IMR-90 (cell line): Measurements from ENCODE around the gene SORBS1. TPM values are rescaled to one million over a fixed set of nuclear protein-coding genes. Genes with fewer than 3 reads are reported as not detected.

Experiments used
- ATAC-seq: fragments of 200-7000 bp; cut with Tn5 transposase; 2 replicates; pipeline ENCODE4 v1.9.1; 2020; ENCODE audit warnings: low read depth, mild to moderate bottlenecking, moderate library complexity
- BruUV-seq: library from RNA; stranded (reverse); fragments of 400-500 nt; replicated peaks from 2 replicates; lab custom pipeline; 2021; lab: Mats Ljungman, UMichigan
- CTCF ChIA-PET: fragments of 300-600 bp; formaldehyde crosslinking; extraction: SDS; loops from one replicate; lab custom pipeline; 2021; ENCODE audit warnings: antibody characterized with exemption; lab: Yijun Ruan, JAX
- POLR2A ChIA-PET: fragments of 300-600 bp; sonication (Branson Sonifier 250); formaldehyde crosslinking; loops from one replicate; lab custom pipeline; 2022; ENCODE audit warnings: antibody characterized with exemption; ENCODE audit not compliant: unreplicated experiment; lab: Charles Lee
- DNase-seq: peaks from one replicate; pipeline ENCODE4 v3.0.0; 2013
- H2AFZ ChIP-seq: replicated peaks from 2 replicates; pipeline ENCODE3; 2013; ENCODE audit warnings: low read length, mild to moderate bottlenecking; ENCODE audit not compliant: poor library complexity
- H2AK5ac ChIP-seq: 2 replicates; pipeline ENCODE4 v1.6.1; 2013; ENCODE audit warnings: low read depth, low read length, inconsistent platforms
- H2AK9ac ChIP-seq: replicated peaks from 2 replicates; pipeline ENCODE3; 2013; ENCODE audit warnings: mild to moderate bottlenecking, low read depth, low read length, moderate library complexity; ENCODE audit not compliant: poor library complexity
- H2BK120ac ChIP-seq: 2 replicates; pipeline ENCODE4 v1.6.1; 2013; ENCODE audit warnings: low read depth, low read length, inconsistent platforms
- H2BK15ac ChIP-seq: 3 replicates; pipeline ENCODE4 v1.6.1; 2013; ENCODE audit warnings: low read depth, low read length, inconsistent platforms
- H2BK20ac ChIP-seq: 2 replicates; pipeline ENCODE4 v1.6.1; 2013; ENCODE audit warnings: low read depth, mild to moderate bottlenecking, inconsistent platforms, low read length, moderate library complexity
- H2BK5ac ChIP-seq: 2 replicates; pipeline ENCODE4 v1.6.1; 2013; ENCODE audit warnings: mild to moderate bottlenecking, low read depth, low read length, inconsistent platforms; ENCODE audit not compliant: poor library complexity, severe bottlenecking
- H3K14ac ChIP-seq: replicated peaks from 2 replicates; pipeline ENCODE4 v1.6.1; 2013; ENCODE audit warnings: low read depth, low read length, inconsistent platforms
- H3K18ac ChIP-seq: 2 replicates; pipeline ENCODE4 v1.6.1; 2013; ENCODE audit warnings: low read depth, low read length, control low read depth
- H3K23ac ChIP-seq: 2 replicates; pipeline ENCODE4 v1.6.1; 2013; ENCODE audit warnings: low read depth, low read length, inconsistent platforms
- H3K27ac ChIP-seq: 2 replicates; pipeline ENCODE4 v1.5.1; 2013; ENCODE audit warnings: mild to moderate bottlenecking, control low read depth, low read length; ENCODE audit not compliant: insufficient read depth
- H3K27me3 ChIP-seq: 2 replicates; pipeline ENCODE4 v1.6.1; 2013; ENCODE audit warnings: low read length; ENCODE audit not compliant: control insufficient read depth, insufficient read depth
- H3K36me3 ChIP-seq: 2 replicates; pipeline ENCODE4 v1.6.1; 2013; ENCODE audit warnings: low read length, mixed read lengths; ENCODE audit not compliant: control insufficient read depth, insufficient read depth
- H3K4ac ChIP-seq: 2 replicates; pipeline ENCODE4 v1.6.1; 2013; ENCODE audit warnings: low read depth, low read length, inconsistent platforms
- H3K4me1 ChIP-seq: 2 replicates; pipeline ENCODE4 v1.6.1; 2013; ENCODE audit warnings: low read length, mixed read lengths; ENCODE audit not compliant: control insufficient read depth, insufficient read depth
- H3K4me2 ChIP-seq: 2 replicates; pipeline ENCODE4 v1.6.1; 2013; ENCODE audit warnings: low read depth, mild to moderate bottlenecking, control low read depth, low read length, moderate library complexity
- H3K4me3 ChIP-seq: 2 replicates; pipeline ENCODE4 v1.5.1; 2013; ENCODE audit warnings: low read depth, mild to moderate bottlenecking, control low read depth, low read length, moderate library complexity; ENCODE audit not compliant: insufficient read depth
- H3K56ac ChIP-seq: 2 replicates; pipeline ENCODE4 v1.6.1; 2013; ENCODE audit warnings: low read length, inconsistent platforms; ENCODE audit not compliant: insufficient read depth; ENCODE audit errors: extremely low read depth
- H3K79me1 ChIP-seq, 2 experiments: 2 replicates each; pipeline ENCODE4 v1.6.1; 2013; ENCODE audit warnings: low read length in 2 of 2, inconsistent platforms in 1 of 2, low read depth in 1 of 2
- H3K9ac ChIP-seq: 2 replicates; pipeline ENCODE4 v1.6.1; 2013; ENCODE audit warnings: low read depth, low read length, control low read depth
- H3K9me1 ChIP-seq: 2 replicates; pipeline ENCODE4 v1.6.1; 2013; ENCODE audit warnings: low read length, inconsistent platforms; ENCODE audit not compliant: insufficient read depth
- H3K9me3 ChIP-seq: 2 replicates; pipeline ENCODE4 v1.6.1; 2013; ENCODE audit warnings: low read length; ENCODE audit not compliant: control insufficient read depth, insufficient read depth
- H4K20me1 ChIP-seq: 2 replicates; pipeline ENCODE4 v1.6.1; 2013; ENCODE audit warnings: low read length, inconsistent platforms; ENCODE audit not compliant: insufficient read depth
- H4K5ac ChIP-seq: 2 replicates; pipeline ENCODE4 v1.6.1; 2013; ENCODE audit warnings: mild to moderate bottlenecking, low read depth, low read length, control low read depth
- H4K8ac ChIP-seq, 2 experiments: 2 replicates each; pipeline ENCODE4 v1.6.1; 2013; ENCODE audit warnings: low read depth in 2 of 2, low read length in 2 of 2, control low read depth in 1 of 2, inconsistent platforms in 1 of 2
- H4K91ac ChIP-seq: 2 replicates; pipeline ENCODE4 v1.6.1; 2013; ENCODE audit warnings: low read depth, low read length, inconsistent platforms; ENCODE audit not compliant: insufficient read depth
- BHLHE40 ChIP-seq: fragments of 150-350 bp; IDR thresholded peaks from 2 replicates; pipeline ENCODE4 v1.6.1; 2016; ENCODE audit warnings: mild to moderate bottlenecking, low read depth, low read length
- POLR2A ChIP-seq: IDR thresholded peaks from 2 replicates; pipeline ENCODE4 v1.6.1; 2012; ENCODE audit warnings: mild to moderate bottlenecking, low read depth, low read length
- WGBS, 2 experiments: methylation state at CpG; one replicate each; pipeline versions ENCODE4 v1.1.5 to v1.1.7; 2013; ENCODE audit warnings: missing lambda C conversion rate in 2 of 2; ENCODE audit not compliant: insufficient read length in 1 of 2; ENCODE audit errors: extremely low coverage in 2 of 2; 5-methylcytosine and 5-hydroxymethylcytosine counted together
- dilution Hi-C: fragments of 300-500 bp; cut with HindIII; formaldehyde crosslinking; loops from one replicate; pipeline ENCODE4 v1.14.3; 2018; ENCODE audit warnings: low sequenced_read_pairs; ENCODE audit not compliant: unreplicated experiment
- in situ Hi-C: fragments of 300-500 bp; cut with MboI; formaldehyde crosslinking; loops from 3 replicates; pipeline ENCODE4 v1.14.3; 2019; ENCODE audit warnings: low sequenced_read_pairs, inconsistent platforms, mixed read lengths
- intact Hi-C: fragments of 100-400 bp; cut with micrococcal nuclease; formaldehyde crosslinking; loops from 2 replicates; pipeline ENCODE4 v1.10.0; 2022
- polyA plus RNA-seq, 3 experiments: library from polyadenylated mRNA; depleted of rRNA; stranded (reverse); fragments of >200 nt; gene quantifications; 2 replicates each; pipeline ENCODE4 v1.2.3, GENCODE V29; 2012; ENCODE audit warnings: low replicate concordance in 1 of 3
- total RNA-seq: library from RNA; depleted of rRNA; stranded (reverse); fragments of >200 nt; gene quantifications from 2 replicates; pipeline ENCODE4 v1.2.3, GENCODE V29; 2012
- TF ChIP-seq, protein P1 (sequence below): fragments of 150-350 bp; IDR thresholded peaks from 2 replicates; pipeline ENCODE4 v1.6.1; 2016; ENCODE audit warnings: low read depth, mild to moderate bottlenecking, low read length, moderate library complexity, borderline replicate concordance

Gene SORBS1
- total and polyA plus RNA-seq, 2 of the 4 experiments (the other 2 are of a cell fraction), result 0.18 to 0.32 TPM

GRCh38 chr10:95474228-95475002 lies 86.8 kb downstream of the SORBS1 start:
- dilution Hi-C loops (no loop called here), in situ Hi-C loops (no loop called here), intact Hi-C loops (no loop called here)
- no peak overlapping the region for H4K8ac ChIP-seq
- H3K4me3 ChIP-seq, result no peak overlapping the region
- no peak overlapping the region for H2AK9ac ChIP-seq
- peaks cover 5% of the 10 kb centered on the region for H3K27me3 ChIP-seq
- H3K18ac ChIP-seq, result no peak overlapping the region
- WGBS, 2 experiments, result no CpG with 5 or more reads among the region's 7 CpGs
- no peak overlapping the region for H2BK20ac ChIP-seq
- no peak for ATAC-seq
- H3K4me1 ChIP-seq, result 0 out of 2 replicates have a peak, but pooled peaks cover 1% of the 10 kb centered on the region
- no peak overlapping the region for H3K56ac ChIP-seq
- DNase-seq, result no peak
- H3K36me3 ChIP-seq, result no peaks in the 10 kb centered on the region
- no peak overlapping the region for H3K4me2 ChIP-seq
- no peaks in the 10 kb centered on the region for H4K20me1 ChIP-seq
- no TSS peak for BruUV-seq
- POLR2A ChIA-PET, result interaction anchor here (0.6 kb wide), 1 partner anchor 16 kb away, joined by 8 read pairs; no protein-coding TSS in a partner anchor
- H2BK120ac ChIP-seq, result no peak overlapping the region
- H2BK5ac ChIP-seq, result no peak overlapping the region
- no peak overlapping the region for H4K5ac ChIP-seq
- no peak overlapping the region for H3K4ac ChIP-seq
- H3K79me1 ChIP-seq, result no peaks in the 10 kb centered on the region
- H3K23ac ChIP-seq, result no peak overlapping the region
- no peak overlapping the region for H4K91ac ChIP-seq
- no peak overlapping the region for H2BK15ac ChIP-seq
- H3K9me3 ChIP-seq, result no peaks in the 10 kb centered on the region
- CTCF ChIA-PET, result interaction anchor here (0.6 kb wide), 1 partner anchor 70 kb away, joined by 3 read pairs; no protein-coding TSS in a partner anchor
- no peak overlapping the region for H2AK5ac ChIP-seq
- TF ChIP-seq POLR2A (no peak), BHLHE40 (no peak)
- TF ChIP-seq, protein P1, sequence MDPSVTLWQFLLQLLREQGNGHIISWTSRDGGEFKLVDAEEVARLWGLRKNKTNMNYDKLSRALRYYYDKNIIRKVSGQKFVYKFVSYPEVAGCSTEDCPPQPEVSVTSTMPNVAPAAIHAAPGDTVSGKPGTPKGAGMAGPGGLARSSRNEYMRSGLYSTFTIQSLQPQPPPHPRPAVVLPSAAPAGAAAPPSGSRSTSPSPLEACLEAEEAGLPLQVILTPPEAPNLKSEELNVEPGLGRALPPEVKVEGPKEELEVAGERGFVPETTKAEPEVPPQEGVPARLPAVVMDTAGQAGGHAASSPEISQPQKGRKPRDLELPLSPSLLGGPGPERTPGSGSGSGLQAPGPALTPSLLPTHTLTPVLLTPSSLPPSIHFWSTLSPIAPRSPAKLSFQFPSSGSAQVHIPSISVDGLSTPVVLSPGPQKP, result no peak
- no peaks in the 10 kb centered on the region for H3K9me1 ChIP-seq
- no peak overlapping the region for H3K27ac ChIP-seq
- H3K9ac ChIP-seq, result no peak overlapping the region
- H3K14ac ChIP-seq, result no peak overlapping the region
- H2AFZ ChIP-seq, result no peak overlapping the region
